Muscle layer of duodenum (tissue), 2 donors: ENCODE measurements around the gene GALNS.

ENCODE experiments used
- H3K27ac ChIP-seq: one replicate; pipeline ENCODE4 v1.7.0; 2013; ENCODE audit warnings: mild to moderate bottlenecking, low read length
- H3K27me3 ChIP-seq: one replicate; pipeline ENCODE4 v1.7.0; 2013; ENCODE audit warnings: low read depth, mild to moderate bottlenecking, control low read depth, low read length
- H3K36me3 ChIP-seq, 2 donors: one replicate each; pipeline ENCODE4 v1.7.0; 2013; ENCODE audit warnings: low read length in 2 of 2, control low read depth in 1 of 2, mild to moderate bottlenecking in 1 of 2; ENCODE audit not compliant: insufficient read depth in 2 of 2, control insufficient read depth in 1 of 2
- H3K4me1 ChIP-seq, 2 donors: one replicate each; pipeline ENCODE4 v1.7.0; 2013; ENCODE audit warnings: low read length in 2 of 2, mild to moderate bottlenecking in 2 of 2, control low read depth in 1 of 2, moderate library complexity in 1 of 2; ENCODE audit not compliant: insufficient read depth in 2 of 2, control insufficient read depth in 1 of 2
- H3K4me3 ChIP-seq, 2 donors: one replicate each; pipeline ENCODE4 v1.7.0; 2013; ENCODE audit warnings: low read length in 2 of 2, low read depth in 1 of 2, mild to moderate bottlenecking in 1 of 2
- H3K9me3 ChIP-seq, 2 donors: one replicate each; pipeline ENCODE4 v1.7.0; 2013; ENCODE audit warnings: low read length in 2 of 2, control low read depth in 1 of 2, mild to moderate bottlenecking in 1 of 2; ENCODE audit not compliant: control insufficient read depth in 1 of 2
- donor health status: healthy.

The GALNS gene

GRCh38 chr16:88850531-88851199 lies 6.1 kb downstream of the GALNS start:
- no peaks in the 10 kb centered on the region for H3K27me3 ChIP-seq
- no peaks in the 10 kb centered on the region for H3K36me3 ChIP-seq
- no peak overlapping the region for H3K4me3 ChIP-seq
- H3K4me1 ChIP-seq: peaks cover 0 to 12% of the 10 kb centered on the region in 2 donors
- H3K9me3 ChIP-seq: no peaks in the 10 kb centered on the region
- no peak overlapping the region for H3K27ac ChIP-seq

- Histone ChIP-seq H3K27ac (no peak overlapping the region), H3K36me3 (no peaks in the 10 kb centered on the region), H3K27me3 (no peaks in the 10 kb centered on the region), H3K4me1 (no peaks in the 10 kb centered on the region), H3K4me3 (no peak overlapping the region), H3K9me3 (no peaks in the 10 kb centered on the region)
Measured at GRCh38 chr16:88848557-88848956, 8.2 kb downstream of the GALNS start.

GRCh38 chr16:88847654-88848053 lies 9.1 kb downstream of the GALNS start:
- Histone ChIP-seq H3K36me3 (peaks cover 0 to 3% of the 10 kb centered on the region in 2 donors), H3K27me3 (no peaks in the 10 kb centered on the region), H3K4me3 (no peak overlapping the region), H3K9me3 (no peaks in the 10 kb centered on the region), H3K4me1 (no peaks in the 10 kb centered on the region), H3K27ac (no peak overlapping the region)

- no peaks in the 10 kb centered on the region for H3K27me3 ChIP-seq
- no peak overlapping the region for H3K4me3 ChIP-seq
- H3K36me3 ChIP-seq: peaks cover 0 to 6% of the 10 kb centered on the region in 2 donors
- no peaks in the 10 kb centered on the region for H3K4me1 ChIP-seq
- no peak overlapping the region for H3K27ac ChIP-seq
- no peaks in the 10 kb centered on the region for H3K9me3 ChIP-seq
Measured at GRCh38 chr16:88846088-88846487, 10.7 kb downstream of the GALNS start.

GRCh38 chr16:88844419-88845036 lies 12.2 kb downstream of the GALNS start:
- Histone ChIP-seq H3K27me3 (no peaks in the 10 kb centered on the region), H3K36me3 (peaks cover 5 to 21% of the 10 kb centered on the region in 2 donors)

GRCh38 chr16:88843256-88843655 lies 13.5 kb downstream of the GALNS start:
- no peak overlapping the region for H3K27ac ChIP-seq
- no peaks in the 10 kb centered on the region for H3K9me3 ChIP-seq
- H3K4me3 ChIP-seq: no peak overlapping the region
- no peaks in the 10 kb centered on the region for H3K4me1 ChIP-seq
- no peaks in the 10 kb centered on the region for H3K27me3 ChIP-seq
- H3K36me3 ChIP-seq: peaks cover 5 to 31% of the 10 kb centered on the region in 2 donors

More at GRCh38 chr16:88844419-88845036, 12.2 kb downstream of the GALNS start:
- no peaks in the 10 kb centered on the region for H3K9me3 ChIP-seq
- no peak overlapping the region for H3K27ac ChIP-seq
- H3K4me3 ChIP-seq: no peak overlapping the region
- H3K4me1 ChIP-seq: no peaks in the 10 kb centered on the region

GRCh38 chr16:88842806-88843205 lies 13.9 kb downstream of the GALNS start:
- H3K4me1 ChIP-seq: no peaks in the 10 kb centered on the region
- no peak overlapping the region for H3K4me3 ChIP-seq
- H3K9me3 ChIP-seq: no peaks in the 10 kb centered on the region
- H3K27me3 ChIP-seq: no peaks in the 10 kb centered on the region
- H3K27ac ChIP-seq: no peak overlapping the region
- peaks cover 5 to 35% of the 10 kb centered on the region in 2 donors for H3K36me3 ChIP-seq

- no peak overlapping the region for H3K27ac ChIP-seq
- peaks cover 5 to 39% of the 10 kb centered on the region in 2 donors for H3K36me3 ChIP-seq
- H3K27me3 ChIP-seq: no peaks in the 10 kb centered on the region
- no peaks in the 10 kb centered on the region for H3K4me1 ChIP-seq
- no peaks in the 10 kb centered on the region for H3K9me3 ChIP-seq
- no peak overlapping the region for H3K4me3 ChIP-seq
Measured at GRCh38 chr16:88842308-88842756, 14.4 kb downstream of the GALNS start.

GRCh38 chr16:88841521-88842307 lies 15.0 kb downstream of the GALNS start:
- Histone ChIP-seq H3K27ac (no peak overlapping the region), H3K4me3 (no peak overlapping the region), H3K4me1 (no peaks in the 10 kb centered on the region), H3K27me3 (no peaks in the 10 kb centered on the region), H3K36me3 (peaks cover 5 to 40% of the 10 kb centered on the region in 2 donors), H3K9me3 (no peaks in the 10 kb centered on the region)

GRCh38 chr16:88840600-88841215 lies 16.0 kb downstream of the GALNS start:
- H3K36me3 ChIP-seq: peaks cover 5 to 46% of the 10 kb centered on the region in 2 donors

More at GRCh38 chr16:88840600-88841215, 16.0 kb downstream of the GALNS start:
- H3K9me3 ChIP-seq: no peaks in the 10 kb centered on the region
- H3K27me3 ChIP-seq: no peaks in the 10 kb centered on the region
- no peaks in the 10 kb centered on the region for H3K4me1 ChIP-seq
- no peak overlapping the region for H3K27ac ChIP-seq
- H3K4me3 ChIP-seq: no peak overlapping the region
